Stimulated activated naive CD8-positive, alpha-beta T cell treated with anti-CD3 and anti-CD28 coated beads, Interleukin-15, Interleukin-2, amounts not matched to agents 100 U/mL and 50 U/mL, for 24 hours (primary cell): ENCODE results near the gene KLHL34.

ENCODE experiments used
- ATAC-seq: fragments of 150-1000 bp; cut with Tn5 transposase; one replicate; pipeline ENCODE4 v1.10.0; 2021
- DNase-seq: peaks from one replicate; pipeline ENCODE4 v3.0.0; 2021

The KLHL34 gene

GRCh38 chrX:21655901-21656586 is 2.1 kb downstream of the KLHL34 start:
- no peak for ATAC-seq
- no peak for DNase-seq

- DNase-seq (no peak), ATAC-seq (no peak)
Measured at GRCh38 chrX:21645886-21646285, 12.2 kb downstream of the KLHL34 start.

- DNase-seq (no peak), ATAC-seq (no peak)
Measured at GRCh38 chrX:21645431-21645830, 12.7 kb downstream of the KLHL34 start.

- ATAC-seq = no peak
- DNase-seq = no peak
Measured at GRCh38 chrX:21639775-21640174, 18.4 kb downstream of the KLHL34 start.

GRCh38 chrX:21638311-21638710 is 19.8 kb downstream of the KLHL34 start:
- ATAC-seq = no peak
- no peak for DNase-seq

GRCh38 chrX:21632027-21632426 is 26.1 kb downstream of the KLHL34 start:
- ATAC-seq (no peak), DNase-seq (no peak)

GRCh38 chrX:21623778-21624501 is 34.2 kb downstream of the KLHL34 start:
- no peak for ATAC-seq
- no peak for DNase-seq

- no peak for DNase-seq
- ATAC-seq = no peak
Measured at GRCh38 chrX:21620234-21620633, 37.9 kb downstream of the KLHL34 start.

- no peak for ATAC-seq
- DNase-seq = no peak
Measured at GRCh38 chrX:21616386-21616785, 41.7 kb downstream of the KLHL34 start.

- DNase-seq (no peak), ATAC-seq (no peak)
Measured at GRCh38 chrX:21612154-21612553, 46.0 kb downstream of the KLHL34 start.

GRCh38 chrX:21610168-21610567 is 48.0 kb downstream of the KLHL34 start:
- ATAC-seq = no peak

GRCh38 chrX:21606002-21606401 is 52.1 kb downstream of the KLHL34 start:
- ATAC-seq = no peak
- no peak for DNase-seq

More at GRCh38 chrX:21610168-21610567, 48.0 kb downstream of the KLHL34 start:
- no peak for DNase-seq
